HepG2 (cell line): Measurements from ENCODE around the gene CFAP69. TPM values are rescaled to one million over a fixed set of nuclear protein-coding genes. Genes with fewer than 3 reads are reported as not detected.

Experiments used
- ATAC-seq: fragments of 200-7000 bp; cut with Tn5 transposase; 3 replicates; pipeline ENCODE4 v1.9.1; 2020; ENCODE audit warnings: mild to moderate bottlenecking, moderate library complexity
- BruUV-seq: library from RNA; stranded (reverse); fragments of 400-500 nt; replicated peaks from 2 replicates; lab custom pipeline; 2021; lab: Mats Ljungman, UMichigan
- CTCF ChIA-PET: fragments of 300-600 bp; formaldehyde crosslinking; extraction: SDS; loops from one replicate; lab custom pipeline; 2021; ENCODE audit warnings: low total read pairs, inconsistent platforms, low intra/inter-chr PET ratio; lab: Yijun Ruan, JAX
- POLR2A ChIA-PET: fragments of 350-600 bp; sonication (Branson Sonifier 250); formaldehyde crosslinking; loops from one replicate; lab custom pipeline; 2020; ENCODE audit warnings: antibody characterized with exemption, inconsistent platforms; lab: Yijun Ruan, JAX
- DNase-seq: peaks from one replicate; pipeline ENCODE4 v3.0.0-alpha.2; 2015; ENCODE audit warnings: low spot score
- FAIRE-seq: peaks from 3 replicates; lab custom pipeline; 2011; peaks lifted over from hg19 to GRCh38; lab: Jason Lieb, UNC
- H2AFZ ChIP-seq: one replicate; pipeline ENCODE4 v1.6.1; 2011; ENCODE audit warnings: low read length, inconsistent platforms
- H3K27ac ChIP-seq: fragments of 300-600 bp; 3 replicates; pipeline ENCODE4 v1.8.0; 2011; ENCODE audit warnings: mixed run types, mild to moderate bottlenecking, mixed read lengths, low read length, inconsistent platforms; ENCODE audit not compliant: insufficient read depth; ENCODE audit errors: extremely low read length
- H3K27me3 ChIP-seq, 2 experiments: fragments of 200-600 bp in 1 of 2; 2 replicates in 1 of 2; 3 replicates in 1 of 2; pipeline versions ENCODE4 v1.6.0 to v1.8.0; 2011; ENCODE audit warnings: low read length in 2 of 2, mild to moderate bottlenecking in 2 of 2, moderate library complexity in 2 of 2, inconsistent platforms in 1 of 2; ENCODE audit not compliant: insufficient read depth in 2 of 2, control insufficient read depth in 1 of 2
- H3K36me3 ChIP-seq, 2 experiments: fragments of 200-600 bp in 1 of 2; replicated peaks in 1 of 2; 2 replicates in 1 of 2; 3 replicates in 1 of 2; pipeline versions ENCODE4 v1.5.1 to v1.8.0; 2011; ENCODE audit warnings: low read length in 2 of 2, inconsistent platforms in 1 of 2; ENCODE audit not compliant: insufficient read depth in 2 of 2, control insufficient read depth in 1 of 2
- H3K4me1 ChIP-seq: 2 replicates; pipeline ENCODE4 v1.5.1; 2012; ENCODE audit warnings: low read length, inconsistent platforms; ENCODE audit not compliant: insufficient read depth
- H3K4me2 ChIP-seq: 2 replicates; pipeline ENCODE4 v1.6.0; 2011; ENCODE audit warnings: low read depth, low read length, inconsistent platforms
- H3K4me3 ChIP-seq, 3 experiments: fragments of 200-600 bp in 1 of 3; sonication (generic), shearing (Covaris generic) in 1 of 3; replicated peaks in 1 of 3; 2 replicates each; pipeline ENCODE4 v1.5.1; 2011 to 2016; ENCODE audit warnings: low read length in 3 of 3, inconsistent platforms in 2 of 3, low read depth in 2 of 3, mild to moderate bottlenecking in 2 of 3, control low read depth in 1 of 3, mixed read lengths in 1 of 3; ENCODE audit not compliant: insufficient read depth in 1 of 3
- H3K79me2 ChIP-seq: one replicate; pipeline ENCODE4 v1.6.1; 2011; ENCODE audit warnings: low read length, inconsistent platforms; ENCODE audit not compliant: insufficient read depth
- H3K9ac ChIP-seq: 2 replicates; pipeline ENCODE4 v1.6.0; 2011; ENCODE audit warnings: mild to moderate bottlenecking, low read depth, low read length, inconsistent platforms; ENCODE audit not compliant: insufficient read depth
- H3K9me3 ChIP-seq: 2 replicates; pipeline ENCODE4 v1.5.1; 2012; ENCODE audit warnings: mild to moderate bottlenecking, low read length
- H4K20me1 ChIP-seq: 2 replicates; pipeline ENCODE4 v1.6.0; 2011; ENCODE audit warnings: inconsistent platforms, mild to moderate bottlenecking, low read length, moderate library complexity; ENCODE audit not compliant: insufficient read depth
- BRD4 ChIP-seq: sonication (generic); formaldehyde crosslinking; IDR thresholded peaks from 2 replicates; pipeline ENCODE4 v1.4.0; 2020; ENCODE audit warnings: missing genetic modification reagents
- HDAC1 ChIP-seq: sonication (generic); formaldehyde crosslinking; IDR thresholded peaks from 2 replicates; pipeline ENCODE4 v1.5.1; 2020; ENCODE audit warnings: mild to moderate bottlenecking, missing genetic modification reagents
- MYNN ChIP-seq: sonication (generic); formaldehyde crosslinking; IDR thresholded peaks from 2 replicates; pipeline ENCODE4 v1.4.0; 2020; ENCODE audit warnings: mild to moderate bottlenecking, low read depth, missing genetic modification reagents
- POLR2AphosphoS2 ChIP-seq: IDR thresholded peaks from 2 replicates; pipeline ENCODE4 v1.6.1; 2011; ENCODE audit warnings: low read depth, low read length, improper control_type of control experiment
- SMAD9 ChIP-seq: sonication (generic); formaldehyde crosslinking; IDR thresholded peaks from 2 replicates; pipeline ENCODE4 v1.5.1; 2020; ENCODE audit warnings: mild to moderate bottlenecking, missing genetic modification reagents
- SUZ12 ChIP-seq: fragments of 150-350 bp; IDR thresholded peaks from 2 replicates; pipeline ENCODE4 v1.6.1; 2014; ENCODE audit warnings: low read depth, low read length
- ZNF101 ChIP-seq: sonication (generic); formaldehyde crosslinking; IDR thresholded peaks from 2 replicates; pipeline ENCODE4 v1.4.0; 2020; ENCODE audit warnings: mild to moderate bottlenecking, low read depth, missing genetic modification reagents, borderline replicate concordance
- ZNF430 ChIP-seq: sonication (generic); formaldehyde crosslinking; IDR thresholded peaks from 2 replicates; pipeline ENCODE4 v1.9.0; 2021; ENCODE audit warnings: mild to moderate bottlenecking, missing genetic modification reagents
- ZNF776 ChIP-seq: sonication (generic); formaldehyde crosslinking; IDR thresholded peaks from 2 replicates; pipeline ENCODE4 v1.4.0; 2020; ENCODE audit warnings: mild to moderate bottlenecking, missing genetic modification reagents
- ZNF883 ChIP-seq: sonication (generic); formaldehyde crosslinking; IDR thresholded peaks from 2 replicates; pipeline ENCODE4 v1.5.1; 2020; ENCODE audit warnings: mild to moderate bottlenecking, missing genetic modification reagents; ENCODE audit errors: not compliant biosample characterization
- WGBS: methylation state at CpG from one replicate; pipeline ENCODE4 v1.1.6; 2017; ENCODE audit warnings: low lambda C conversion rate; 5-methylcytosine and 5-hydroxymethylcytosine counted together
- in situ Hi-C: cut with HindIII; loops from 2 replicates; pipeline ENCODE4 v1.10.0; 2017; ENCODE audit warnings: low pct_unique_long_range_greater_than_20kb; ENCODE audit not compliant: extremely low pct_ligation_motif_present
- intact Hi-C: fragments of 100-400 bp; cut with micrococcal nuclease; formaldehyde crosslinking; loops from one replicate; pipeline ENCODE4 v1.10.0; 2022; ENCODE audit not compliant: unreplicated experiment
- polyA plus RNA-seq, 8 experiments: library from polyadenylated mRNA; depleted of rRNA in 3 of 8; stranded (reverse) in 7 of 8; unstranded in 1 of 8; fragments of >200 nt; fragmentation: Illumina TruSeq in 4 of 8; extraction: Trizol in 4 of 8; gene quantifications; 2 replicates each; pipeline versions ENCODE4 v1.2.1 to v1.2.3, GENCODE V29; 2011 to 2016; ENCODE audit warnings: low read depth in 4 of 8, missing spikeins in 1 of 8, mixed read lengths in 1 of 8; ENCODE audit not compliant: insufficient read depth in 1 of 8
- total RNA-seq, 5 experiments: library from RNA; depleted of rRNA; stranded (reverse); fragments of >200 nt; fragmentation: Illumina TruSeq; extraction: Trizol; gene quantifications; 2 replicates each; pipeline ENCODE4 v1.2.3, GENCODE V29; 2016; ENCODE audit warnings: low read depth in 1 of 5
- TF ChIP-seq, protein P1 (sequence below): sonication (generic); formaldehyde crosslinking; IDR thresholded peaks from 2 replicates; pipeline ENCODE4 v1.8.1; 2023; ENCODE audit warnings: mild to moderate bottlenecking, missing genetic modification reagents
- TF ChIP-seq, protein P2 (sequence below): sonication (generic); formaldehyde crosslinking; IDR thresholded peaks from 2 replicates; pipeline ENCODE4 v1.4.0; 2020; ENCODE audit warnings: missing genetic modification reagents
- TF ChIP-seq, protein P3 (sequence below): sonication (generic); formaldehyde crosslinking; IDR thresholded peaks from 2 replicates; pipeline ENCODE4 v1.4.0; 2020; ENCODE audit warnings: mild to moderate bottlenecking, low read depth, missing genetic modification reagents
- TF ChIP-seq, protein P4 (sequence below): sonication (generic); formaldehyde crosslinking; IDR thresholded peaks from 2 replicates; pipeline ENCODE4 v1.5.0; 2020; ENCODE audit warnings: missing genetic modification reagents
- TF ChIP-seq, protein P5 (sequence below): sonication (generic); formaldehyde crosslinking; conservative IDR thresholded peaks from 2 replicates; pipeline ENCODE4 v1.4.0; 2020; ENCODE audit warnings: missing genetic modification reagents
- TF ChIP-seq, protein P6 (sequence below): sonication (generic); formaldehyde crosslinking; IDR thresholded peaks from 2 replicates; pipeline ENCODE4 v1.8.0; 2022; ENCODE audit warnings: mild to moderate bottlenecking, missing genetic modification reagents, moderate library complexity

The CFAP69 gene
- total and polyA plus RNA-seq, 2 of the 13 experiments (the other 11 are each of a cell fraction or from before 2014, with no cell fraction given) = 2.2 to 4.0 TPM

DNA sequence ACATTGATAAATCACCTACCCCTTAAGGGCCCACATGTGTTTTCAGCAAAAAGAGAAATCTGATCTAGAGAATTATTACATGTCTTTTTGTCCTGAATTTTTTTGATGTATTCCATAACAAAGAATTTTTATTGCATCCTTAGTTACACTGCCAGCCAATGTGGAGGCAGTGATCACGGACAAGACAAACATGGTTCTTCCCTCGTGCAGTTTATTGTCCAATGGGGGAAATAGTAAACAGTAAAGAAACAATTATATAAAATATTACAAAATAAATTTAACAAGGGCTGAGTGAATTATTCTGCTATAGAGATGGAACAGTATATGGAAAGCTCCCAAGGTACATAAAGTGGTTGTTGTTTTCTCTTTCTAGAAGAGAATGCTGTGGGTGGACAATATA is 31.5 kb upstream of the CFAP69 start:
- no TSS peak for BruUV-seq
- FAIRE-seq = no peak
- TF ChIP-seq, protein P1, sequence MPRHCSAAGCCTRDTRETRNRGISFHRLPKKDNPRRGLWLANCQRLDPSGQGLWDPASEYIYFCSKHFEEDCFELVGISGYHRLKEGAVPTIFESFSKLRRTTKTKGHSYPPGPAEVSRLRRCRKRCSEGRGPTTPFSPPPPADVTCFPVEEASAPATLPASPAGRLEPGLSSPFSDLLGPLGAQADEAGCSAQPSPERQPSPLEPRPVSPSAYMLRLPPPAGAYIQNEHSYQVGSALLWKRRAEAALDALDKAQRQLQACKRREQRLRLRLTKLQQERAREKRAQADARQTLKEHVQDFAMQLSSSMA = no peak
- TF ChIP-seq SMAD9 (CRISPR knock-in tag) (no peak), ZNF430 (CRISPR knock-in tag) (no peak), POLR2AphosphoS2 (no peak), MYNN (CRISPR knock-in tag) (no peak), ZNF883 (CRISPR knock-in tag) (no peak), SUZ12 (no peak), ZNF101 (no peak), ZNF776 (CRISPR knock-in tag) (no peak), BRD4 (CRISPR knock-in tag) (no peak), HDAC1 (CRISPR knock-in tag) (no peak)
- TF ChIP-seq, protein P2, sequence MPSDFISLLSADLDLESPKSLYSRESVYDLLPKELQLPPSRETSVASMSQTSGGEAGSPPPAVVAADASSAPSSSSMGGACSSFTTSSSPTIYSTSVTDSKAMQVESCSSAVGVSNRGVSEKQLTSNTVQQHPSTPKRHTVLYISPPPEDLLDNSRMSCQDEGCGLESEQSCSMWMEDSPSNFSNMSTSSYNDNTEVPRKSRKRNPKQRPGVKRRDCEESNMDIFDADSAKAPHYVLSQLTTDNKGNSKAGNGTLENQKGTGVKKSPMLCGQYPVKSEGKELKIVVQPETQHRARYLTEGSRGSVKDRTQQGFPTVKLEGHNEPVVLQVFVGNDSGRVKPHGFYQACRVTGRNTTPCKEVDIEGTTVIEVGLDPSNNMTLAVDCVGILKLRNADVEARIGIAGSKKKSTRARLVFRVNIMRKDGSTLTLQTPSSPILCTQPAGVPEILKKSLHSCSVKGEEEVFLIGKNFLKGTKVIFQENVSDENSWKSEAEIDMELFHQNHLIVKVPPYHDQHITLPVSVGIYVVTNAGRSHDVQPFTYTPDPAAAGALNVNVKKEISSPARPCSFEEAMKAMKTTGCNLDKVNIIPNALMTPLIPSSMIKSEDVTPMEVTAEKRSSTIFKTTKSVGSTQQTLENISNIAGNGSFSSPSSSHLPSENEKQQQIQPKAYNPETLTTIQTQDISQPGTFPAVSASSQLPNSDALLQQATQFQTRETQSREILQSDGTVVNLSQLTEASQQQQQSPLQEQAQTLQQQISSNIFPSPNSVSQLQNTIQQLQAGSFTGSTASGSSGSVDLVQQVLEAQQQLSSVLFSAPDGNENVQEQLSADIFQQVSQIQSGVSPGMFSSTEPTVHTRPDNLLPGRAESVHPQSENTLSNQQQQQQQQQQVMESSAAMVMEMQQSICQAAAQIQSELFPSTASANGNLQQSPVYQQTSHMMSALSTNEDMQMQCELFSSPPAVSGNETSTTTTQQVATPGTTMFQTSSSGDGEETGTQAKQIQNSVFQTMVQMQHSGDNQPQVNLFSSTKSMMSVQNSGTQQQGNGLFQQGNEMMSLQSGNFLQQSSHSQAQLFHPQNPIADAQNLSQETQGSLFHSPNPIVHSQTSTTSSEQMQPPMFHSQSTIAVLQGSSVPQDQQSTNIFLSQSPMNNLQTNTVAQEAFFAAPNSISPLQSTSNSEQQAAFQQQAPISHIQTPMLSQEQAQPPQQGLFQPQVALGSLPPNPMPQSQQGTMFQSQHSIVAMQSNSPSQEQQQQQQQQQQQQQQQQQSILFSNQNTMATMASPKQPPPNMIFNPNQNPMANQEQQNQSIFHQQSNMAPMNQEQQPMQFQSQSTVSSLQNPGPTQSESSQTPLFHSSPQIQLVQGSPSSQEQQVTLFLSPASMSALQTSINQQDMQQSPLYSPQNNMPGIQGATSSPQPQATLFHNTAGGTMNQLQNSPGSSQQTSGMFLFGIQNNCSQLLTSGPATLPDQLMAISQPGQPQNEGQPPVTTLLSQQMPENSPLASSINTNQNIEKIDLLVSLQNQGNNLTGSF (CRISPR knock-in tag) = no peak
- TF ChIP-seq, protein P3, sequence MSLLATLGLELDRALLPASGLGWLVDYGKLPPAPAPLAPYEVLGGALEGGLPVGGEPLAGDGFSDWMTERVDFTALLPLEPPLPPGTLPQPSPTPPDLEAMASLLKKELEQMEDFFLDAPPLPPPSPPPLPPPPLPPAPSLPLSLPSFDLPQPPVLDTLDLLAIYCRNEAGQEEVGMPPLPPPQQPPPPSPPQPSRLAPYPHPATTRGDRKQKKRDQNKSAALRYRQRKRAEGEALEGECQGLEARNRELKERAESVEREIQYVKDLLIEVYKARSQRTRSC (CRISPR knock-in tag) = no peak
- TF ChIP-seq, protein P4, sequence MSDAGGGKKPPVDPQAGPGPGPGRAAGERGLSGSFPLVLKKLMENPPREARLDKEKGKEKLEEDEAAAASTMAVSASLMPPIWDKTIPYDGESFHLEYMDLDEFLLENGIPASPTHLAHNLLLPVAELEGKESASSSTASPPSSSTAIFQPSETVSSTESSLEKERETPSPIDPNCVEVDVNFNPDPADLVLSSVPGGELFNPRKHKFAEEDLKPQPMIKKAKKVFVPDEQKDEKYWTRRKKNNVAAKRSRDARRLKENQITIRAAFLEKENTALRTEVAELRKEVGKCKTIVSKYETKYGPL (CRISPR knock-in tag) = no peak
- TF ChIP-seq, protein P5, sequence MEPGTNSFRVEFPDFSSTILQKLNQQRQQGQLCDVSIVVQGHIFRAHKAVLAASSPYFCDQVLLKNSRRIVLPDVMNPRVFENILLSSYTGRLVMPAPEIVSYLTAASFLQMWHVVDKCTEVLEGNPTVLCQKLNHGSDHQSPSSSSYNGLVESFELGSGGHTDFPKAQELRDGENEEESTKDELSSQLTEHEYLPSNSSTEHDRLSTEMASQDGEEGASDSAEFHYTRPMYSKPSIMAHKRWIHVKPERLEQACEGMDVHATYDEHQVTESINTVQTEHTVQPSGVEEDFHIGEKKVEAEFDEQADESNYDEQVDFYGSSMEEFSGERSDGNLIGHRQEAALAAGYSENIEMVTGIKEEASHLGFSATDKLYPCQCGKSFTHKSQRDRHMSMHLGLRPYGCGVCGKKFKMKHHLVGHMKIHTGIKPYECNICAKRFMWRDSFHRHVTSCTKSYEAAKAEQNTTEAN (CRISPR knock-in tag) = no peak
- TF ChIP-seq, protein P6, sequence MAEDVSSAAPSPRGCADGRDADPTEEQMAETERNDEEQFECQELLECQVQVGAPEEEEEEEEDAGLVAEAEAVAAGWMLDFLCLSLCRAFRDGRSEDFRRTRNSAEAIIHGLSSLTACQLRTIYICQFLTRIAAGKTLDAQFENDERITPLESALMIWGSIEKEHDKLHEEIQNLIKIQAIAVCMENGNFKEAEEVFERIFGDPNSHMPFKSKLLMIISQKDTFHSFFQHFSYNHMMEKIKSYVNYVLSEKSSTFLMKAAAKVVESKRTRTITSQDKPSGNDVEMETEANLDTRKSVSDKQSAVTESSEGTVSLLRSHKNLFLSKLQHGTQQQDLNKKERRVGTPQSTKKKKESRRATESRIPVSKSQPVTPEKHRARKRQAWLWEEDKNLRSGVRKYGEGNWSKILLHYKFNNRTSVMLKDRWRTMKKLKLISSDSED (CRISPR knock-in tag) = no peak
- intact Hi-C loops (no loop called here), in situ Hi-C loops (no loop called here)
- no peak overlapping the region for H3K4me2 ChIP-seq
- peaks cover 0 to 5% of the 10 kb centered on the region in 2 experiments; a peak in 1 of 5 replicates for H3K27me3 ChIP-seq
- no peak for ATAC-seq
- CTCF ChIA-PET = no interaction called here
- WGBS = 88% methylated on average over 2 of the region's 2 CpGs
- POLR2A ChIA-PET = no interaction called here
- H3K4me1 ChIP-seq = peaks cover 30% of the 10 kb centered on the region
- no peak overlapping the region for H3K27ac ChIP-seq
- no peak overlapping the region for H3K4me3 ChIP-seq
- DNase-seq = no peak
- H3K9ac ChIP-seq = no peak overlapping the region
- H3K79me2 ChIP-seq = peaks cover 3% of the 10 kb centered on the region
- no peaks in the 10 kb centered on the region for H3K9me3 ChIP-seq
- H2AFZ ChIP-seq = no peak overlapping the region
- no peaks in the 10 kb centered on the region for H3K36me3 ChIP-seq
- H4K20me1 ChIP-seq = no peaks in the 10 kb centered on the region
